ENCODE results near the gene SLC16A10.

SLC16A10 gene

DNA sequence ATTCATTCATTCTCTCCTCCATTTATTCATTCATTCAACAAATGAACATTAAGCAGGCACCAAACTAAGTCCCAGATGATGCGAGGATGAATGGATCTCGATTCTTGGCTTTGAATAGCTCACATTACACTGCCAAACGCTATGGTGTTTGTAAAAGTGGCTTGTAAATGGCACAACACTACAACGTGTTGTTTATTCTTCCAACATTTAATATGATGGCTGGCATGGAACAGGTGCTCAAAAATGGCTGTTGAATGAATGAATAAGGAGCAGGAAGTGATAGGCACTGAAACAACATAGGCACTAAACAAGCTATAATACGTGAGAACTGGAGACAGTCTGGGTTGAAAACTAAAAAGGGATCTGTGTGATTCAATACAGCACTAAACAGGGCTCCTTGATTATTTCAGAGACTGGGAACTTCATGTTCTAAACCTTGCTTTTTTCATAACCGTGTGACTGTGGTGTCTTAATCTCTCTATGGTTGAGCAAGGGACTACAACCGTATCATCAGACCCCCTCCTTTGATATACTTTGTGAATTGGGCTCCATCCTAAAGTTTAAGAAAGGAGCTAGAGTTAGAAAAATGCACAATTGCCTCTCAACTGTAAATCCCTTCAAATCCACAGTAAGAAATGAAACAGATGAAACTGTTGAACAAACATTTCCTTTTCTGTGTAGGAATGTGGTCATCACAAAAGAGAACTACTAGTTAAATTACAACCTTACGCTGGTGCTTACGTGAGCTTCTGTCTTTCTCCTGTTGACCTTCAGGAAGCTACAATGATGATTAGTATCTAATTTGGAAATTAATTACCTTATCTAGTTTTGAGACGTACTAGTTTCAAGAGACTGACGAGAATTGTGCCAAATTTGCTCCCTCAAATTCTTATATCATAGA is 16.9 kb upstream of the SLC16A10 start:
- TF ChIP-seq, protein P1, sequence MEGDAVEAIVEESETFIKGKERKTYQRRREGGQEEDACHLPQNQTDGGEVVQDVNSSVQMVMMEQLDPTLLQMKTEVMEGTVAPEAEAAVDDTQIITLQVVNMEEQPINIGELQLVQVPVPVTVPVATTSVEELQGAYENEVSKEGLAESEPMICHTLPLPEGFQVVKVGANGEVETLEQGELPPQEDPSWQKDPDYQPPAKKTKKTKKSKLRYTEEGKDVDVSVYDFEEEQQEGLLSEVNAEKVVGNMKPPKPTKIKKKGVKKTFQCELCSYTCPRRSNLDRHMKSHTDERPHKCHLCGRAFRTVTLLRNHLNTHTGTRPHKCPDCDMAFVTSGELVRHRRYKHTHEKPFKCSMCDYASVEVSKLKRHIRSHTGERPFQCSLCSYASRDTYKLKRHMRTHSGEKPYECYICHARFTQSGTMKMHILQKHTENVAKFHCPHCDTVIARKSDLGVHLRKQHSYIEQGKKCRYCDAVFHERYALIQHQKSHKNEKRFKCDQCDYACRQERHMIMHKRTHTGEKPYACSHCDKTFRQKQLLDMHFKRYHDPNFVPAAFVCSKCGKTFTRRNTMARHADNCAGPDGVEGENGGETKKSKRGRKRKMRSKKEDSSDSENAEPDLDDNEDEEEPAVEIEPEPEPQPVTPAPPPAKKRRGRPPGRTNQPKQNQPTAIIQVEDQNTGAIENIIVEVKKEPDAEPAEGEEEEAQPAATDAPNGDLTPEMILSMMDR (IDR thresholded peaks at IDR 0.05; ENCODE audit: low read depth, low read length) = no peak
- no peak for DNase-seq (ENCODE audit: extremely low read depth, low read depth)

DNA sequence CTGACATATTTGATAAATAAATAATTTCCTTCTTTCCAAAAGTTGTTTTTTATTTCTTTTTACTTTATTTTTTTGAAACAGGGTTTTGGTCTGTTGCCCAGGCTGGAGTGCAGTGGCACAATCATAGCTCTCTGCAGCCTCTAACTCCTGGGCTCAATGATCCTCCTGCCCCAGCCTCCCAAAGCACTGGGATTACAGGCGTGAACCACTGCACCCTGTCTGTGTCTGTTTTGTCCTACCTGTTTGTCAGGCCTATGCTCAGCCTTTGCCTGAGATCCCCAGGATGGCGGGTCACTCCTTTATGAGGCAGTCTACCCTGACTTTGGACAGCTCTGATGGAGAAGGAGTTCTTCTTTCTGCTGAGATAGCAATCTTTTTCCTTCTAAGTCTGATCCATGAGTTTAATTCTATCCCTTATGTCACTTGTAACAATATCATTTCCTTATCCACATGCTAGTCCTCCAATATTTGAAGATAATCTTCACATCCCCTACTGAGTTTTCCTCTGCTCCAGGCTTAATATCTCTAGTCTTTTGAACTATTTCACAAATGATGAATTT is 14.4 kb upstream of the SLC16A10 start:
- TF ChIP-seq, protein P1 (IDR thresholded peaks at IDR 0.05; ENCODE audit: low read depth, low read length) = no peak
- no peak for DNase-seq (ENCODE audit: extremely low read depth, low read depth)

DNA sequence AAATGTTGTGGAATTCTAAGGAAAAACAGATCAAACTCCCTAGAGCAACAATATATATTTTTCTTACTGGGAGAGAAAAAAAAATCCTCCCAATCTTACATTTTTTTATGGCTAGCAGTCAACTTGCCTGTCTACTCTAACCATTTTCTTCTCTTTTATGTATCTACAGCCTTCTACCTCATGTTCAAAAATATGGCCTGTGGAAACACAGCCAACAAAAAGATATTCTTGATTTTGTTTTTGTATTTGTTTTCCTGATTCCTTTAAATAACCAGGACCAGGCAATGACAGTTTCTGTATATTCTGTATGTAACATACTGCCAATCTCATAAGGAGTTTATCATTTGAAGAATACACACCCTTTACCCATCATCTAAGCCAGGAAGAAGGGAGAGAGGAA is 13.0 kb upstream of the SLC16A10 start:
- TF ChIP-seq, protein P1 (IDR thresholded peaks at IDR 0.05; ENCODE audit: low read depth, low read length) = no peak
- DNase-seq (ENCODE audit: extremely low read depth, low read depth) = no peak

DNA sequence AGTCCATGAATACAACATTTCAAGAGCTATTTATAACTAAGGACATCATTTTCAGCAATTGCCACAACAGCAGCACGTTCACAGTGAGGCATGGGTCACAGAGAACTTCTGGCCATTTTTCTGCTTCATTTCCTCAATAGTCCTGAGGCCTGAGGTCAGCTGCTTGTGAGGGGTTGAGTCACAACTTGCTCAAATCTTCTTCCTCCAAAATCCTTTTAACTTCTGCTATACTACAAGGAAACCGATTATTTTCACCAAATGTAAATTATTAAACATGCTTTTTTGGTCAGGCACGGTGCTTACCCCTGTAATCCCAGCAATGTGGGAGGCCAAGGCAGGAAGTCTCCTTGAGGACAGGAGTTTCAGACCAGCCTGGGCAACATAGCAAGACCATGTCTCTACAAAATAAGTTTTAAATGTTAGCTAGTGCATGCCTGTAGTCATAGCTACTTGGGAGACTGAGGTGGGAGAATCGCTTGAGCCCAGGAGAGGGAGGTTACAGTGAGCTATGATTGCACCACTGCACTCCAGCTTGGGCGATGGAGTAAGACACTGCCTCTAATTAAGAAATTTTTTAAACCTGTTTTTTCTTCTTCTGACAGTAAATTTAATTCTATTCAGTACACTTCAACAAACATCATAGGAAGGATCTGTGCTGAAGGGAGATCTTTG is 11.1 kb upstream of the SLC16A10 start:
- TF ChIP-seq, protein P1 (IDR thresholded peaks at IDR 0.05; ENCODE audit: low read depth, low read length) = no peak
- DNase-seq (ENCODE audit: extremely low read depth, low read depth) = no peak

DNA sequence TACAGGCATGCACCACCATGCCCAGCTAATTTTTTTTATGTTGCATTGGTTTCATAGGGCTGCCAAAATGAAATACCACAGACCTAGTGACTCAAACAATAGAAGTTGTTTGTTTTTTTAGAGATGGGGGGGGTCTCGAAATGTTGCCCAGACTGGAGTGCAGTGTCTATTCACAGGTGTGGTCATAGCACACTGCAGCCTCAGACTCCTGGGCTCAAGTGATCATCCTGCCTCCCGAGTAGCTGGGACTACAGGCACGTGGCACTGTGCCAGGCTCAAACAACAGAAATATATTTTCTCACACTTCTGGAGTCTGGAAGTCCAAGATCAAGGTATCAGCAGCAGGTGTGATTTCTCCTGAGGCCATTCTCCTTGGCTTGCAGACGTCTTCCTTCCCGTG is 6.6 kb upstream of the SLC16A10 start:
- DNase-seq (ENCODE audit: extremely low read depth, low read depth) = no peak
- TF ChIP-seq, protein P1 (IDR thresholded peaks at IDR 0.05; ENCODE audit: low read depth, low read length) = no peak

DNA sequence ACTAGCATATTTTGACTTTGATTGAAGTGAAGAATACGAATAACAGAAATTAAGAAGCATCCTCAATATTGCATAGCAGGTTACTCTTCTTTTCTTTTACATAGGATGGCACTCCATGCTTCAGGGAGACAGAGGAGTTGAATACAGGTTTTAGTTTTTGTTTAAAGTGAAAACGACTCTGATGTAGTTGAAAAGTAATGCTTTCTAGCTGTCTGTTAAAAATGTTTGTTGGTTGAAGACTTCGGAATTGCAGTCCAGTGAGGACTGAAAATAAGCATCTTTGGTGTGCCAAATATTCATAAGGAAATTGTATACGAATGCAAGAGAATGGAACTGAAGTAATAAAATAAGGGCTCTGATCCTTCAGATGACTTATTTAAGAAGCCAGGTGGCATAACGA is 618 bp upstream of the SLC16A10 start:
- TF ChIP-seq, protein P1 (IDR thresholded peaks at IDR 0.05; ENCODE audit: low read depth, low read length) = no peak
- DNase-seq (ENCODE audit: extremely low read depth, low read depth) = no peak

Data from AG09319 (cell line).